Testis (tissue), 2 donors: ENCODE results near the gene GPR33.

Experiments used
- CTCF ChIP-seq, 3 experiments: fragments of 450-650 bp in 2 of 3; fragments of 200-600 bp in 1 of 3; sonication (generic) in 1 of 3; IDR thresholded peaks; one replicate each; pipeline ENCODE4 v1.5.1; 2016 to 2019; ENCODE audit warnings: antibody characterized with exemption in 3 of 3, mild to moderate bottlenecking in 2 of 3, moderate library complexity in 1 of 3
- POLR2A ChIP-seq: fragments of 450-650 bp; IDR thresholded peaks from one replicate; pipeline ENCODE4 v1.6.1; 2017; ENCODE audit warnings: antibody characterized with exemption, mild to moderate bottlenecking, moderate library complexity

GRCh38 chr14:31527546-31527945 lies 39.7 kb upstream of the GPR33 start:
- TF ChIP-seq CTCF (IDR thresholded peaks at IDR 0.05) (no peak), POLR2A (no peak)
